BJ (cell line): ENCODE measurements around the gene KCTD16. TPM values are rescaled to one million over a fixed set of nuclear protein-coding genes. Genes with fewer than 3 reads are reported as not detected.
A peak's percentile ranks its signal among the peaks of the same experiment; 100 is the strongest.

ENCODE experiments used
- CTCF ChIA-PET: fragments of 350-600 bp; formaldehyde crosslinking; extraction: SDS; loops from one replicate; lab custom pipeline; 2021; ENCODE audit warnings: antibody characterized with exemption, inconsistent platforms; lab: Yijun Ruan, JAX
- POLR2A ChIA-PET: fragments of 300-600 bp; sonication (Branson Sonifier 250); formaldehyde crosslinking; extraction: SDS; loops from one replicate; lab custom pipeline; 2021; ENCODE audit warnings: antibody characterized with exemption; lab: Charles Lee
- DNase-seq: peaks from one replicate; pipeline ENCODE4 v3.0.0-alpha.2; 2011; ENCODE audit warnings: low read depth
- H3K27me3 ChIP-seq: 2 replicates; pipeline ENCODE4 v1.6.0; 2011; ENCODE audit warnings: low read length; ENCODE audit not compliant: control insufficient read depth, insufficient read depth
- H3K36me3 ChIP-seq: 2 replicates; pipeline ENCODE4 v1.5.1; 2011; ENCODE audit warnings: low read length; ENCODE audit not compliant: control insufficient read depth, insufficient read depth
- H3K4me3 ChIP-seq: 2 replicates; pipeline ENCODE4 v1.5.1; 2011; ENCODE audit warnings: low read depth, mild to moderate bottlenecking, control low read depth, low read length
- polyA plus RNA-seq: library from polyadenylated mRNA; depleted of rRNA; stranded (reverse); fragments of >200 nt; gene quantifications from 2 replicates; pipeline ENCODE4 v1.2.3, GENCODE V29; 2011
- TF ChIP-seq, protein P1 (sequence below): IDR thresholded peaks from 2 replicates; pipeline ENCODE4 v1.5.1; 2011; ENCODE audit warnings: low read depth, mild to moderate bottlenecking, control low read depth, inconsistent platforms, low read length, moderate library complexity; ENCODE audit not compliant: insufficient read depth

Gene KCTD16
- polyA plus RNA-seq, 1 experiment: 1.7 TPM

DNA sequence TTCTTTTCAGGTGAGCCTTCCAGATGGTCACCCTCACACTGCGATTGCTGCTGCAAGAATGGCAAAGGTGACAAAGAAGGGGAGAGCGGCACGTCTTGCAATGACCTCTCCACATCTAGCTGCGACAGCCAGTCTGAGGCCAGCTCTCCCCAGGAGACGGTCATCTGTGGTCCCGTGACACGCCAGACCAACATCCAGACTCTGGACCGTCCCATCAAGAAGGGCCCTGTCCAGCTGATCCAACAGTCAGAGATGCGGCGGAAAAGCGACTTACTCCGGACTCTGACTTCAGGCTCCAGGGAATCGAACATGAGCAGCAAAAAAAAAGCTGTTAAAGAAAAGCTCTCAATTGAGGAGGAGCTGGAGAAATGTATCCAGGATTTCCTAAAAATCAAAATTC, 303.0 kb downstream of the KCTD16 start:
- no peak overlapping the region for H3K4me3 ChIP-seq
- POLR2A ChIA-PET: no interaction called here
- no peaks in the 10 kb centered on the region for H3K36me3 ChIP-seq
- CTCF ChIA-PET: no interaction called here
- no peaks in the 10 kb centered on the region for H3K27me3 ChIP-seq
- TF ChIP-seq, protein P1, sequence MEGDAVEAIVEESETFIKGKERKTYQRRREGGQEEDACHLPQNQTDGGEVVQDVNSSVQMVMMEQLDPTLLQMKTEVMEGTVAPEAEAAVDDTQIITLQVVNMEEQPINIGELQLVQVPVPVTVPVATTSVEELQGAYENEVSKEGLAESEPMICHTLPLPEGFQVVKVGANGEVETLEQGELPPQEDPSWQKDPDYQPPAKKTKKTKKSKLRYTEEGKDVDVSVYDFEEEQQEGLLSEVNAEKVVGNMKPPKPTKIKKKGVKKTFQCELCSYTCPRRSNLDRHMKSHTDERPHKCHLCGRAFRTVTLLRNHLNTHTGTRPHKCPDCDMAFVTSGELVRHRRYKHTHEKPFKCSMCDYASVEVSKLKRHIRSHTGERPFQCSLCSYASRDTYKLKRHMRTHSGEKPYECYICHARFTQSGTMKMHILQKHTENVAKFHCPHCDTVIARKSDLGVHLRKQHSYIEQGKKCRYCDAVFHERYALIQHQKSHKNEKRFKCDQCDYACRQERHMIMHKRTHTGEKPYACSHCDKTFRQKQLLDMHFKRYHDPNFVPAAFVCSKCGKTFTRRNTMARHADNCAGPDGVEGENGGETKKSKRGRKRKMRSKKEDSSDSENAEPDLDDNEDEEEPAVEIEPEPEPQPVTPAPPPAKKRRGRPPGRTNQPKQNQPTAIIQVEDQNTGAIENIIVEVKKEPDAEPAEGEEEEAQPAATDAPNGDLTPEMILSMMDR: no peak
- no peak for DNase-seq

DNA sequence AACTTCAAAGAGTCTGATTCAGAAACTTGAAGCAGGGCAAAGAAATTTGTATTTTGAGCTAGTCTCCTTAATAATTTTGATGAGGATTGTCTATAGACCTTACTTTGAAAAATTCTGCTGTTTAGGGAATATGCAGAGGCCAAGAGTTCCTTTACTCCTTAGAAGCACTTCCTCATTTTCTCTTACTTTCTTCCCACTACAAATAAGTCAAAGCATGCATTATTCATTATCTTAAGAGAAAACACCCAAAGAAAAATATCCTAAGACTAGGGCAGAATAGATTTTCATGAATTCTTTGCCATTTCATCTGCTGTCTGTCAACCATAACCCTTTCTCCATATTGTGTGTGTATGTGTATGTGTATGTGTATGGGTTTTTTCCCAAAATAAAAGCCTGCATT, 307.9 kb downstream of the KCTD16 start:
- Histone ChIP-seq H3K27me3 (no peaks in the 10 kb centered on the region), H3K4me3 (no peak overlapping the region), H3K36me3 (no peaks in the 10 kb centered on the region)
- TF ChIP-seq, protein P1: no peak
- ChIA-PET CTCF (no interaction called here), POLR2A (no interaction called here)
- no peak for DNase-seq

DNA sequence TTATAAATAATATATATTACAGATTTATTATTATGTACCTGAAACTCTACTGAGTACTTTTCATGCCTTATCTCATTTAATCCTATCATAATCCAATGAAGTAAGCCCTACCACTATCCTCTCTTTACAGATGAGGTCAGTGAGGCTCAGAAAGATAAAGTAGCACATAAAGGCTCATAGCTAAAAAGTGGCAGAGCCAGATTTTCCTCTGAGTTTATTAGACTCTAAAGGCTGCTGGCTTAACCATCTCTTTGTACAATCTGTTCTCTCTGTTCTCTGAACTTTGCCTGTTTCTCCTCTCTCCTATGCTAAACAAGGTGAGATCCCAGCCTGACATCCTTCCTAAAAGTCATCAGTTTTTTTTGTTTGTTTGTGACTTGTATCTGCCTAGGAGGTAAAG, 311.2 kb downstream of the KCTD16 start:
- Histone ChIP-seq H3K36me3 (no peaks in the 10 kb centered on the region), H3K4me3 (no peak overlapping the region), H3K27me3 (no peaks in the 10 kb centered on the region)
- DNase-seq: no peak
- POLR2A ChIA-PET: no interaction called here
- TF ChIP-seq, protein P1: no peak
- CTCF ChIA-PET: no interaction called here

DNA sequence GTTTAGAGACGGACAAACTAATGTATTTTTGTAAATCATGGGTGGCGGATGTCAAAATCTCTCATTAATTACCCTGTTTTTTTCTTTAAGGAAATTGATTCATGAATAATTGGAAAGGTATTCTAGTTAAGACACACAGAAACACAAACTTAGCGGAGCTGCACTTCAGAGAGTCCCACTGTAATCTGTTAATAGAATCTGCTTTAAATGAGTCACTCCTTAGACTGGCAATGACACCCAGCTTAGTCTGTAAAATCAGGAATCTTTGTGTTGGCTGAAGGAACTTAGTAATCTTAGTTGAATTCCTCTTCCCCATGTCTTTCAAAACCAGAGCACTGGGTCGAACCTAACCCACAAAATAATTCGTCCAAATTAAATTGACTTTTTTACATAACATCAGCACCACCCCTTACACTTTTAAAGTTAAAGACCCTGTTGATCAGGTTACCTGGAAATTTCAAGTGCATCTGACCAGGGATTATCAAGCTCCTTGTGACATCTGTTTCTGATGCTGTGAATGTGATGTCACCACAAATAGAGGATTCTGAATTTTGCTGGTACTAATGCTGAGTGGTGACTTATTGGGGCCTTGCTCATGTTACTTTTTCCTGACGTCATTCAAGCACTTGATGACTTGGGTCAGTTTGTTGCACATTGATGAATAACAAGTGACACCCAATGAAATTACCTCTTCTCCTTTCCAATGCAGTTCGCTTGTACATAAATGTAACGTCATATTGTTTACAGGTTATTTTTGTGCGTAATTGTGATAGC, 313.6 kb downstream of the KCTD16 start:
- no peaks in the 10 kb centered on the region for H3K27me3 ChIP-seq
- TF ChIP-seq, protein P1: no peak
- CTCF ChIA-PET: interaction anchor here (0.6 to 1.1 kb wide), 2 partner anchors 16 to 1029 kb away, joined by 3 read pairs; no protein-coding TSS in a partner anchor
- H3K4me3 ChIP-seq: no peak overlapping the region
- DNase-seq: peak; percentile 56
- POLR2A ChIA-PET: no interaction called here
- H3K36me3 ChIP-seq: no peaks in the 10 kb centered on the region

DNA sequence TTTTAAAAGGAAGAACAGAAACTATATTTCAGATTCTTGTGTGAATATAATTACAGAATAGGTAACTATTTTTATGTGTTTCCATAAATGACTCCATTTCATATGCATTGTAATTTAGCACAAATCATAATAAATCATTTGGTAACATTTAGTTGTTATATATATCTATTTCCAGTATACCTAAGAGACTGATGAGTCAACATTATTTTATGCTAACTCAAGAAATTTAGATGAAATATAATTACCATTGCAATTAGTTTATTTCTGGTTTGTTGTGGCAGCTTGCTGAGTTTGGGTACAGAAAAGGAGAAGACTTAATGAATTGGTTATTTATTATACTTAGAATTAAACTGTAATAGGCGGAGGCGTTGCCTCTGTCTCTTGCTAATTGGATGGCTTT, 314.9 kb downstream of the KCTD16 start:
- CTCF ChIA-PET: no interaction called here
- POLR2A ChIA-PET: no interaction called here
- Histone ChIP-seq H3K4me3 (no peak overlapping the region), H3K36me3 (no peaks in the 10 kb centered on the region), H3K27me3 (no peaks in the 10 kb centered on the region)
- TF ChIP-seq, protein P1: no peak
- DNase-seq: no peak
